Parathyroid adenoma (tissue), 2 donors: Measurements from ENCODE around the gene SLC35F3.
A peak's percentile ranks its signal among the peaks of the same experiment; 100 is the strongest.
"Not testable (repeated sequence)": the region's sequence is repeated elsewhere in the genome, so short reads cannot be mapped to it uniquely, and the experiment has no call there.

ENCODE experiments used
- H2AFZ ChIP-seq: fragments of 300-600 bp; sonication (generic); one replicate; pipeline ENCODE4 v1.7.0; 2017; ENCODE audit warnings: antibody characterized with exemption, mild to moderate bottlenecking
- H3K27ac ChIP-seq: fragments of 300-600 bp; sonication (generic); one replicate; pipeline ENCODE4 v1.7.0; 2017
- H3K27me3 ChIP-seq: fragments of 300-600 bp; sonication (generic); one replicate; pipeline ENCODE4 v1.7.0; 2017; ENCODE audit warnings: low read length; ENCODE audit not compliant: control insufficient read depth, insufficient read depth
- H3K36me3 ChIP-seq: fragments of 300-600 bp; sonication (generic); one replicate; pipeline ENCODE4 v1.7.0; 2017; ENCODE audit warnings: low read length; ENCODE audit not compliant: control insufficient read depth, insufficient read depth
- H3K4me1 ChIP-seq: fragments of 300-600 bp; sonication (generic); one replicate; pipeline ENCODE4 v1.7.0; 2017; ENCODE audit warnings: control low read depth
- H3K4me2 ChIP-seq: fragments of 300-600 bp; sonication (generic); one replicate; pipeline ENCODE4 v1.7.0; 2017; ENCODE audit warnings: low read length
- H3K4me3 ChIP-seq: fragments of 300-600 bp; sonication (generic); one replicate; pipeline ENCODE4 v1.7.0; 2017; ENCODE audit warnings: low read depth, low read length
- H3K79me2 ChIP-seq: fragments of 300-600 bp; sonication (generic); one replicate; pipeline ENCODE4 v1.7.0; 2017; ENCODE audit warnings: control low read depth
- H3K9ac ChIP-seq: fragments of 300-600 bp; sonication (generic); one replicate; pipeline ENCODE4 v1.7.0; 2017; ENCODE audit warnings: mild to moderate bottlenecking
- H3K9me3 ChIP-seq: fragments of 300-600 bp; sonication (generic); one replicate; pipeline ENCODE4 v1.7.0; 2017; ENCODE audit warnings: low read length; ENCODE audit not compliant: control insufficient read depth
- CTCF ChIP-seq: fragments of 300-600 bp; sonication (generic); IDR thresholded peaks from one replicate; pipeline ENCODE4 v1.7.0; 2017; ENCODE audit warnings: antibody characterized with exemption, mild to moderate bottlenecking
- donor health status: primary hyperparathyroidism.

SLC35F3 gene

DNA sequence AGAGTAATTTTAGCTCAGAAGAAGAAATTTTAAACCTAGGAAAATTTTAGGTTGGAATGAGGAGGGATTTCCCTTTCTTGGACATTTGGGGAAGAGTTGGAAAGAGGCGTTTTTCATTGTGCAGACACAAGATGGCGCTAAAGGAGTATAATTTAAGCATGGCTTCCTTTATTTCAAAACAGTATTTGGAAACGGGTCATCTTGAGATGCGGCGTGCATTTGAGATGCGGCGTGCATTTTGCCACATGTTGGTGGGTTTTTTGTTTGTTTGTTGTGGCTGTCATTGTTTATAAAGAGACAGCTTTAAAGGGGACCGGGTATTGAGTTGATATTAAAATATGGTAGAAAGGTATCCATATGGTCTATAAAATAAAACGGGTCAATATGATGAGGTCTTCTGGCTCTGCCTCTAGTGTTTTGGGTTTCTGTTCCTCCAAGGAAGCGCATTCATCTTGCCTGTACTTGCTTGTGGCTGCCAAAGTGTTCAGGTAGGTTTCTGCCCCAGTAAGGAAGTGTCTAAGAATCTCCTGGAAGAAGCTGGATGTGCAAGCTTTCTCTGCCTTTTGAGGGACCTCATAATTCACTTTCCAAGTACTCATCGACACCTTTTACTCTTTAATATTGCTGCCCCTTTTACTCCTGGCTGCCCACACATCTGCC is 210.3 kb downstream of the SLC35F3 start:
- Histone ChIP-seq H3K27ac (no peak overlapping the region), H3K79me2 (no peaks in the 10 kb centered on the region), H3K27me3 (no peaks in the 10 kb centered on the region), H2AFZ (peak overlapping the region; percentile 39), H3K4me3 (no peak overlapping the region), H3K4me2 (peak overlapping the region; percentile 4), H3K9ac (no peak overlapping the region), H3K9me3 (no peaks in the 10 kb centered on the region), H3K36me3 (no peaks in the 10 kb centered on the region), H3K4me1 (no peaks in the 10 kb centered on the region)
- TF ChIP-seq CTCF = peak; percentile 42

DNA sequence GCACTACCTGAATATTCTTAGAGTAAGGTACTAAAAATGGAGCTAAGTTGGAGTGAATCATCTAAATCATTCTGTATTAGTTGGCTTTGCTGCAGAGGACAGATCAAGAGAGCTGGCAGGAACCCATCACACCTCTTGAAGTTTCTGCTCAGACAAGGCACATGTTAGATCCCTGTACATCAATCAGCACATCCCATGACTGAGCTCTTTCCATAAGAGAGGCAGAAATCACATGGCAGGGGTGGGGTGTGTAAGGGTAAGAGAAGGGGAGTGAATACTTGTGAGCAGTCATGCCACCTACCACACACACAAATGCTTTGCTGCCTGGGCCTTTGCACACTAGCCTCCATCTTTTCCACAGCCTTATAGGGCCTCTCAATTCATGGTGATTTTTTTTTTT is 214.4 kb downstream of the SLC35F3 start:
- H3K4me1 ChIP-seq = no peaks in the 10 kb centered on the region
- H2AFZ ChIP-seq = no peak overlapping the region
- no peaks in the 10 kb centered on the region for H3K79me2 ChIP-seq
- H3K36me3 ChIP-seq = no peaks in the 10 kb centered on the region
- no peak overlapping the region for H3K27ac ChIP-seq
- no peaks in the 10 kb centered on the region for H3K27me3 ChIP-seq
- no peak overlapping the region for H3K9ac ChIP-seq
- no peak overlapping the region for H3K4me2 ChIP-seq
- no peak for TF ChIP-seq CTCF
- H3K4me3 ChIP-seq = no peak overlapping the region
- no peaks in the 10 kb centered on the region for H3K9me3 ChIP-seq

DNA sequence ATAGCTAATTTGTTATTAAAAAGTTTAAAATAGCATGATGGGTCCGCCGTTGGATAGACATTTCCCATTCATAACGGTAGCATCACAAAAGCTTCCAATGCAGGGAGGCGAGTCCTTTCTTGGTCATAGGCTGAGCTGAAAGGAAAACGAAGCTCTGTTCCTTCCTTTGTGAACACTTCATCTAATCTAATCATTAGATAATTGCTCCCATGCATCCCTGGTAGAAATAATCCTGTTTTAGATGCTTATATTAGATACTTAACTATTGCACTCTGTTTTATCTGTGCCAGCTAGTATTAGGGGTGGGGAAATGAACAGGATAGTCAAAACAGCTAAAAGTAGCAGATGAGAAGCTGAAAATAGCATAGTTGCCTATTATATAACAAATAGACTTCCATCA is 215.0 kb downstream of the SLC35F3 start:
- Histone ChIP-seq H2AFZ (no peak overlapping the region), H3K4me3 (no peak overlapping the region), H3K36me3 (no peaks in the 10 kb centered on the region), H3K27ac (no peak overlapping the region), H3K79me2 (no peaks in the 10 kb centered on the region), H3K27me3 (no peaks in the 10 kb centered on the region), H3K4me2 (no peak overlapping the region), H3K9ac (no peak overlapping the region), H3K9me3 (no peaks in the 10 kb centered on the region), H3K4me1 (no peaks in the 10 kb centered on the region)
- TF ChIP-seq CTCF = no peak

- no peak overlapping the region for H3K27ac ChIP-seq
- no peak overlapping the region for H2AFZ ChIP-seq
- H3K4me2 ChIP-seq = no peak overlapping the region
- no peaks in the 10 kb centered on the region for H3K9me3 ChIP-seq
- H3K4me3 ChIP-seq = no peak overlapping the region
- no peak for TF ChIP-seq CTCF
- H3K36me3 ChIP-seq = no peaks in the 10 kb centered on the region
- no peak overlapping the region for H3K9ac ChIP-seq
- no peaks in the 10 kb centered on the region for H3K79me2 ChIP-seq
- H3K4me1 ChIP-seq = no peaks in the 10 kb centered on the region
- H3K27me3 ChIP-seq = no peaks in the 10 kb centered on the region
Measured at GRCh38 chr1:234120327-234120944, 216.0 kb downstream of the SLC35F3 start.

- not testable (repeated sequence) for H3K4me1 ChIP-seq, H2AFZ ChIP-seq, H3K36me3 ChIP-seq, H3K4me3 ChIP-seq, H3K9ac ChIP-seq, H3K27ac ChIP-seq, H3K4me2 ChIP-seq, H3K9me3 ChIP-seq, H3K27me3 ChIP-seq, H3K79me2 ChIP-seq
Measured at GRCh38 chr1:234121659-234122058, 217.2 kb downstream of the SLC35F3 start.

- H3K27me3 ChIP-seq, H3K27ac ChIP-seq, H2AFZ ChIP-seq, H3K9ac ChIP-seq, H3K4me1 ChIP-seq, H3K4me3 ChIP-seq, H3K9me3 ChIP-seq, H3K36me3 ChIP-seq, H3K79me2 ChIP-seq, H3K4me2 ChIP-seq: not testable (repeated sequence)
Measured at GRCh38 chr1:234122571-234122970, 218.1 kb downstream of the SLC35F3 start.
